Measurements from ENCODE around the gene ARRDC3.
"Not testable (repeated sequence)": the region's sequence is repeated elsewhere in the genome, so short reads cannot be mapped to it uniquely, and the experiment has no call there.

Gene ARRDC3

GRCh38 chr5:91357012-91357634, 26.0 kb downstream of the ARRDC3 start:
- no peak for FAIRE-seq

DNA sequence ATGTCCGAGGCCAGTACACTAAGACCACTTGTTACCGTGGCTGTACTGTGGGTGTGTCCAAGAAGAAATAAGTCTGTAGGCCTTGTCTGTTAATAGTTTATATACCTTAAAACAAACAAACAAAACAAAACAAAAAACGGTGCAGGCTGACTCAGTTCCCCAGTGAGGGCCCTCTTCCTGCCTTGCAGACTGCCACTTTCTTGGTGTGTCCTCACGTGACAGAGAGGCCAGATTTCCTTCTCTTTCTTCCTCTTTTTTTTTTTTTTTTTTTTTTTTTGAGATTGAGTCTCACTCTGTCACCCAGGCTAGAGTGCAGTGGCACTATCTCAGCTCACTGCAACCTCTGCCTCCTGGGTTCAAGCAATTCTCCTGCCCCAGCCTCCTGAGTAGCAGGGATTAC, 28.2 kb downstream of the ARRDC3 start:
- FAIRE-seq: not testable (repeated sequence)

DNA sequence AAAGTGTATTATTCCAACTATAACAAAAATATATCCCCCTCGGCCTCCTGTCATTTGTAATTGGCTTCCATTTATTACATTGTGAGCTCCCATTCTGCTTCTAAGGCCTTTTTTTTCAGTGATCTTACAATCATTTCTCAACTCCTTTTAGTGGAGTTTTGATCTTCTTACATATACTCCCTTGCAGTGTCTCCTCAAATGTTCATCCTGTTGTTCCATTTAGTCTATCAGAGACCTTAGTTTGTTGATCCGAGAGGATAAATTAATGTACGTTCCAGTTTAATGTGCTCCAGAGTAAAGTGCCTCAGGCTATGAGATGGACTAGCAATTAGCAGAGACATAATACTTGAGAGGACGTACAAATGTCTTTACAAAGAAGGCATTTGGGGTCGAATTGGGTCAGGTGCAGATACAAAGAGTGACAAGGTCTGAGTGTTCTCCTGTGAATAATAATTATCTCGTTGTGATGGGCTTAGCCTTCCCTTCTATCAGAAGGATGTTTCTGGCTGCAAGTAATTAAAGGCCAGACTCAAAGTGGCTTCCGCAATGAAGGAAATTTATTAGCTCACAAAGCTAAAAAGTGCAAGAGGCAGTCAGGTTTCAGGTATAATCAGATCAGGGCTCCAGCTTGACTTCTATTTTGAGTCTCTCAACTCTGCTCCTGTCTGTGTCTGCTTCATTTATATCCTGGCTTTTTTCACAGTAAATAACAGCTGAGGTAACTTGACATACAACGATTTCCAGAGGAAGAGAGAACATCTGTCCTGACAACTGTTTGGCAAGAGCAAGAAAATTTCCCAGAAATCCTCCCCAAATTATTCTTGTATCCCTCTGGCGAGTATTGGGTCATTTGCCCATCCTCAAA, 30.1 kb downstream of the ARRDC3 start:
- FAIRE-seq: no peak

GRCh38 chr5:91345461-91345860, 37.7 kb downstream of the ARRDC3 start:
- no peak for FAIRE-seq

DNA sequence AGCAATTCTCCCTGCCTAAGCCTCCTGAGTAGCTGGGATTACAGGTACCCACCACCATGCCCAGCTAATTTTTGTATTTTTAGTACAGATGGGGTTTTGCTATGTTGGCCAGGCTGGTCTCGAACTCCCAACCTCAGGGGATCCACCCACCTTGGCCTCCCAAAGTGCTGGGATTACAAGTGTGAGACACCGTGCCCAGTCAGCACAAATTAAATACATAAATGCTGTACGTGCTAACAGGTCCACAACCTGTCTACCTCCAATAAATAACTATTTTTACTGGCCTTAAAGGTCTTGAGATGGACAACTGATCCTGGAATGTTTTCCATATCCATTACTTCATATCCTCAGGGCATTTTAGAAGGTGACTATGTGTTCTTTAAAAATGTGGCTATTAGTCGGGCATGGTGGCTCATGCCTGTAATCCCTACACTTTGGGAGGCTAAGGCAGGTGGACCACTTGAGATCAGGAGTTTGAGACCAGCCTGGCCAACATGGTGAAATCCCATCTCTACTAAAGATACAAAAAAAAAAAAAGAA, 38.4 kb downstream of the ARRDC3 start:
- not testable (repeated sequence) for FAIRE-seq

DNA sequence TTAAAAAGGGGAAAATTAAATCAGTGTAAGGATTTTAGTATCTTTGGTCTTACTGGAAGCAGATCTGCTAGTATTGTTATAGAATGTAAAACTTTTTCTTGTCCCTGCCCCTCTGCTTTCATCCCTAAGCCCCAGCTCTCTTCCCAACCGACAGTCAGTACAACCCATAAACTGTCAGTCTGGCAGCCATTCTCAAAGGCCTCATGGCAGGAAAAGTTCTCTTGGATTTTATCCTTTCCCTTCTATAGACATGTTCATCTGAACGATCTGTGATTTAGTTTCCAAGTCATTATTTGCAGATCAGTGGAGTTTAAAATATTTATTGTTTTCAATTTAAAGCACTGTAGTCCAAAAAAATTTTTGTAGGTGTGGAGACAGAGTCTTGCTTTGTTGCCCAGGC, 39.2 kb downstream of the ARRDC3 start:
- FAIRE-seq: no peak

DNA sequence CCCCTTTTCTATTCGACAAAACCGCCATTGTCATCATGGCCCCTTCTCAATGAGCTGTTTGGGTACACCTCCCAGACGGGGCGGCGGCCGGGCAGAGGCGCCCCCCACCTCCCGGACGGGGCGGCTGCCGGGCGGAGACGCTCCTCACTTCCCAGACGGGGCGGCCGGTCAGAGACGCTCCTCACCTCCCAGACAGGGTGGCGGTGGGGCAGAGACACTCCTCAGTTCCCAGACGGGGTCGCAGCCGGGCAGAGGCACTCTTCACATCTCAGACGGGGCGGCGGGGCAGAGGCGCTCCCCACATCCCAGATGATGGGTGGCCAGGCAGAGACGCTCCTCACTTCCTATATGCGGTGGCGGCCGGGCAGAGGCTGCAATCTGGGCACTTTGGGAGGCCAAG, 40.2 kb downstream of the ARRDC3 start:
- not testable (repeated sequence) for FAIRE-seq

- FAIRE-seq: no peak
These were observed 42.0 kb downstream of the ARRDC3 start for GRCh38 chr5:91341154-91341553.

DNA sequence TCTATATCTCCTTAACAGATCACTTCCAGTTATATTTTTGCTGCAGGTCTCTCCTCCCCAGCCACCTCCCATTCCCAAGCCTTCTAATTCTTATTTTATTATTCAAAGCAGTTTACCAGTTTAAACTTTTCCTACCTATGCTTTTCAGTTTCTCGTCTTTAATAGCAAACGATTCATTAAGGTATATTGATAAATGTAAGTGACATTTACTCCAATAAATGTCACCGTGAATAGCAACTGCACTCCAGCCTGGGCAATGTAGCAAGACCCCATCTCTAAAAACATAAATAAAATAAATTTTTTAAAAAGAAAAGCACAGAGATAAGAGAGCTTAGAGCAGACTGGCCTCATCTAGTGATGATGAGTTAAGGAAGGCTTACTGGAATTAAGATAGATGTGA, 42.6 kb downstream of the ARRDC3 start:
- FAIRE-seq: no peak

DNA sequence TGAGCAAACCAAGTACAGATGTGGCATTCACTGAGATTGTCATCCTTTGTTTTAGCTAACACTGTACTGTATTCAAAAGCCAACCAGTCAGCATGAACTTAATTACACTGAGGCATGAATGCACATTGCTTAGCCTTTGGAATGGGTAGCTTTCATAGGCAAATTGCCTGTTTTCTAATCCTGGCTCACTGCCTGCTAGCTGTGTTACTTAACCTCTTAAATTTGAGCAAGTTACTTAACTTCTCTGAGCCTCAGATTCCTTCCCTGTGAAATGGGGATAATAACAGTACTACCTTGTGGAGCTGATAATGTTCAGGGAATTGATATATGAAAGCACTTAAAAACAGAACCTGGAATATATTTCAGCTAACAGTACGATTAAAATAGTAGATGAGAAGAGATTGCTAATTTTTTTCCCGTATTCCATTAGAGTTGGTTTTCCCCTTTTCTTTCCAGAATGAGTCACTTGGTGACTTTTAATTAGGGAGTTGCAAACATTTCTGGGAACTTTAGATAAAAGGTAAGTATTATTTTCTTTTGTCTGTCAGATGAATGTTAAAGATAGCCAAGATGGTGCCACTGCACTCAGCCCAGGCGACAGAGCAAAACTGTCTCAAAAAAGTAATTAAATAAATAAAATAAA, 43.9 kb downstream of the ARRDC3 start:
- FAIRE-seq: no peak

DNA sequence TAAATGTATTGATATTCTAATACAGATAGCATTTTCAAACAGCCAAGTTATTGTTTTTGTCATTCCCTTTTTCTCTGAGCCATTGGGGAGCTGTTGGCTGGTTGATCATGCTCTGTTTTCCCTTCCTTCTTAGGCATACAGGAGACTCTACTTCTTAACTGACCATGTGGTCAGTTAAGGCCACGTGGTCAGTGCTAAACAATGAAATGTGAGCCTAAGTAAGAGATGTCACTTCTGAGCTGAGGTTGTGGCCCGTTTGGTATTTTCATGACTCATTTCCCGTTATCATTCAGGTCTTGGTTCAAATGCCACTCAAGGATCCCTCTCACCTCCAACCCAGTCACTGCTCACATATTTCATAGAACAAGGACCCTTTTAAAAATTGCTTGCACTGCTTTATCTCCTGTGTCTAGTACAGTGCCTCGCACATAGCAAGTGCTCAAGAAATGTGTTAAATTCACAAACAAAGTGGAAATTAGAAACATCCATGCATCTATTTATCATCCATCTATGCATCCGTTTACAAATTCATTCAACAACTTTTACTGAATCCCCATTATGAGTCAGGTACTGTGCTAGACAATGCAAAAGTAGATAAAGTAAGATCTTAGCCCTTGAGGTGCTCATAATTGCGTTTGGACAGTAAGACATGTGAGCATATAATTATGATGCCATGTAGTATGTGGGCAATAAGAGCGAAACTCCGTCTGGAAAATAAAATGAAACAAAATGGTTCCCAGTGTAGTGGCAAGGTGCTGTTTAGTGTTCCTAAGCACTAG, 50.7 kb downstream of the ARRDC3 start:
- no peak for FAIRE-seq

GRCh38 chr5:91331705-91332104, 51.4 kb downstream of the ARRDC3 start:
- no peak for FAIRE-seq

DNA sequence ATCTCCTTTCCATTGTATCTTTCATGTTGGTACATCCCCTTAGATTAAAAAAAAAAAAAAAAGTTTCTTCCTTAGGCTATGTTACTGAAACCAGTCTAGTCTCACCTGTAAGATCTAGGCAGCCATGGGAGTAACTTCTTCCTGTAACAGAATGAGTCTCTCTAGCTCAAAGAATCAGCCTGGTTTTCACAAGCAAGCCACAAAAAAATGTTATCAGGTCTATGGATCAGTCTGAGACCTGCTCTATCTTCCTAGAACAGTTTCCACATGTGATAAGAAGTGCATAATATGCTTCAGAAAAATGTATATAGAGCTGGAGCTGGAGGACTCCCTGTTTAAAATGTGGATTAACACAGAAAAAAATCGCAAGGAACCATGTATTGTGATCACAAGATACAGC, 53.8 kb downstream of the ARRDC3 start:
- no peak for FAIRE-seq

DNA sequence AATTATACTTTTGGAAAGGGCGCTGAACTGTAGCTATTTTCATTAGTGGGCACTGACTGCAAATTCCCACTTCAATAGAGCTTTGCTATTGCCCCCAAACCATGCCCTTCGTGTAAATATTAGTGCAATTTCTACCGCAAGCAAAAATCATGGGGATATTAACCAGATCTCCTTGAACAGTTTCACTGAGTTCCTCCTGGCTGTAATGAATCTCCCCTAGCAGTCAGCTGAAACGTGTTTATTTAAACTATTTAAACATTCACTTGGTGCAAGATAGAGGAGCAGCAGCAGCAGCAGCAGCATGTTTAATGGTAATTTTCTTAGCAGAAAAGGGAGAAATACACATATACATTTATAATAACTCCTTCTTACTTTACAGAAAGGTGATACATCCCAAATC, 54.4 kb downstream of the ARRDC3 start:
- FAIRE-seq: no peak

- not testable (repeated sequence) for FAIRE-seq
These were observed 60.1 kb downstream of the ARRDC3 start for GRCh38 chr5:91322981-91323380.

GRCh38 chr5:91319667-91320066, 63.5 kb downstream of the ARRDC3 start:
- FAIRE-seq: no peak

- FAIRE-seq: no peak
These were observed 64.4 kb downstream of the ARRDC3 start for GRCh38 chr5:91318724-91319123.

All from colon (tissue), 2 donors.